CD4-positive, alpha-beta T cell treated with Interleukin-6 for 4 hours (primary cell): ENCODE data around the gene CPEB3.
"Not testable (repeated sequence)": the region's sequence is repeated elsewhere in the genome, so short reads cannot be mapped to it uniquely, and the experiment has no call there.

Source experiments
- DNase-seq: peaks from one replicate; pipeline ENCODE4 v3.0.0-alpha.2; 2020; ENCODE audit warnings: mixed read lengths

Gene CPEB3

GRCh38 chr10:92131275-92131820 is 159.5 kb downstream of the CPEB3 start:
- DNase-seq = no peak

GRCh38 chr10:92130622-92131274 is 160.1 kb downstream of the CPEB3 start:
- DNase-seq = no peak

- DNase-seq = no peak
Measured at GRCh38 chr10:92126100-92126650, 164.7 kb downstream of the CPEB3 start.

- no peak for DNase-seq
Measured at GRCh38 chr10:92125144-92125543, 165.7 kb downstream of the CPEB3 start.

GRCh38 chr10:92124616-92125143 is 166.2 kb downstream of the CPEB3 start:
- DNase-seq = no peak

- no peak for DNase-seq
Measured at GRCh38 chr10:92124020-92124419, 166.9 kb downstream of the CPEB3 start.

- no peak for DNase-seq
Measured at GRCh38 chr10:92122941-92123450, 167.9 kb downstream of the CPEB3 start.

GRCh38 chr10:92121686-92122492 is 169.0 kb downstream of the CPEB3 start:
- no peak for DNase-seq

GRCh38 chr10:92119340-92119739 is 171.5 kb downstream of the CPEB3 start:
- no peak for DNase-seq

- not testable (repeated sequence) for DNase-seq
Measured at GRCh38 chr10:92114917-92115316, 176.0 kb downstream of the CPEB3 start.

- DNase-seq = no peak
Measured at GRCh38 chr10:92113911-92114600, 176.8 kb downstream of the CPEB3 start.

- no peak for DNase-seq
Measured at GRCh38 chr10:92112462-92112861, 178.4 kb downstream of the CPEB3 start.

- no peak for DNase-seq
Measured at GRCh38 chr10:92111336-92111939, 179.4 kb downstream of the CPEB3 start.

- no peak for DNase-seq
Measured at GRCh38 chr10:92110039-92110794, 180.7 kb downstream of the CPEB3 start.

- no peak for DNase-seq
Measured at GRCh38 chr10:92108747-92109146, 182.1 kb downstream of the CPEB3 start.

GRCh38 chr10:92108120-92108519 is 182.8 kb downstream of the CPEB3 start:
- DNase-seq = no peak

- no peak for DNase-seq
Measured at GRCh38 chr10:92103376-92104090, 187.3 kb downstream of the CPEB3 start.

- no peak for DNase-seq
Measured at GRCh38 chr10:92102601-92103213, 188.2 kb downstream of the CPEB3 start.

- DNase-seq = no peak
Measured at GRCh38 chr10:92094960-92095359, 195.9 kb downstream of the CPEB3 start.

GRCh38 chr10:92091965-92092364 is 198.9 kb downstream of the CPEB3 start:
- DNase-seq = no peak
